Pancreas (tissue), 10 donors: ENCODE results near the gene ZNF543. TPM values are rescaled to one million over a fixed set of nuclear protein-coding genes. Genes with fewer than 3 reads are reported as not detected.
"Not testable (repeated sequence)": the region's sequence is repeated elsewhere in the genome, so short reads cannot be mapped to it uniquely, and the experiment has no call there.

Source experiments
- ATAC-seq, 4 donors: fragments of 200-7000 bp; cut with Tn5 transposase; one replicate each; pipeline versions ENCODE4 v1.8.0 to v1.9.1; 2020; ENCODE audit warnings: mild to moderate bottlenecking in 4 of 4, moderate library complexity in 4 of 4
- DNase-seq, 6 donors: peaks; one replicate each; pipeline ENCODE4 v3.0.0-alpha.2; 2020
- FAIRE-seq: peaks from 2 replicates; lab custom pipeline; 2012; peaks lifted over from hg19 to GRCh38; lab: Jason Lieb, UNC
- H3K27ac ChIP-seq, 4 donors: fragments of 200-600 bp; sonication (generic); 1 replicate in 3 of 4; 2 replicates in 1 of 4; pipeline versions ENCODE4 v1.5.0 to v1.8.0; 2020
- H3K27me3 ChIP-seq, 4 donors: fragments of 200-600 bp; one replicate each; pipeline ENCODE4 v1.8.0; 2021
- H3K36me3 ChIP-seq, 3 donors: fragments of 200-600 bp; sonication (generic) in 1 of 3; one replicate each; pipeline versions ENCODE4 v1.5.0 to v1.8.0; 2020 to 2021
- H3K4me1 ChIP-seq, 3 donors: fragments of 200-600 bp; one replicate each; pipeline ENCODE4 v1.8.0; 2021
- H3K4me3 ChIP-seq, 4 donors: fragments of 200-600 bp; sonication (generic) in 2 of 4; one replicate each; pipeline versions ENCODE4 v1.5.0 to v1.8.0; 2020 to 2021
- H3K9me3 ChIP-seq, 4 donors: fragments of 200-600 bp; one replicate each; pipeline ENCODE4 v1.8.0; 2021
- WGBS, 2 donors: extraction: QIAGEN DNeasy Blood & Tissue Kit; methylation state at CpG; one replicate each; pipeline ENCODE4 v1.1.7; 2013; 5-methylcytosine and 5-hydroxymethylcytosine counted together
- intact Hi-C, 3 donors: fragments of 100-400 bp; cut with DNase I; formaldehyde crosslinking; loops; one replicate each; pipeline versions ENCODE4 v1.11.1 to v1.14.2; 2022
- polyA plus RNA-seq, 2 donors: library from polyadenylated mRNA; stranded (reverse); fragments of 200-250 nt; gene quantifications; one replicate each; pipeline ENCODE4 v1.2.3, GENCODE V29; 2013
- total RNA-seq, 6 donors: library from RNA; stranded (reverse); fragmentation: NEBNext Ultra II Directional in 4 of 6; extraction: Animal tissue kit (Norgen Biotek cat#: 25700) in 4 of 6; gene quantifications; one replicate each; pipeline versions ENCODE4 v1.2.1 to v1.2.4, GENCODE V29; 2021 to 2023
- TF ChIP-seq, protein P1 (sequence below), 4 donors: fragments of 200-600 bp; sonication (generic) in 3 of 4; IDR thresholded peaks; one replicate each; pipeline versions ENCODE4 v1.5.0 to v1.8.0; 2021; ENCODE audit warnings: antibody characterized with exemption in 4 of 4
- donor health status: healthy with polysubstance abuse.
- donor health status: DM: no; HTN: no; CAD: no; lungs with moderate emphysema.
- donor health status: DM: no; HTN: no; CAD: no.
- donor health status: control.
- donor health status: control.
- donor health status: Bipolar disorder and iron deficiency.
- donor health status: DM: yes; HTN: yes; CAD: no.
- donor health status: DM: no; HTN: no; CAD: no.
- donor health status: DM: no; HTN: no; CAD: no.
- donor health status: DM: yes; HTN: yes; CAD: no.

Gene ZNF543
- total and polyA plus RNA-seq, 8 donors = 0.76 to 4.1 (median 1.5) TPM

DNA sequence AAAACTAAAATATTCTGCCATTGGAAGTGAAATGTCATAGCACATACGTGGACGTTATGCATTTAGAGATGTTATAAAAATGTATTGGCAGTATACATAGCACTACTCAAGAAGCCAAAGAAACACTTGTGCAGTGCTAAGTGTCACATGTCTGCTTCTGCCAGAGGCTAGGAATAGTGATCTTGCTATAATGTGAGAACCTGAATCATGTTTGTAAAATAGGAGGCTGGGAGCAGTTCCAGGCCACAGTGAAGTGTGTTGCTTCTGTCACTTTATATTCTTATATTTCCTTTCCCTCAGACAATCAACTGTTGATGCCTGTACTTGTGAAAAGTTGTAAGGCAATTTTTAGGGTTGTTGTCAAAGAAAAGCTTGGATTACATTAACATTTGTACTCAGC lies 46.5 kb downstream of the ZNF543 start:
- H3K9me3 ChIP-seq = no peaks in the 10 kb centered on the region
- no peak for FAIRE-seq
- no peak overlapping the region for H3K4me3 ChIP-seq
- 88 to 94% methylated on average over 2 of the region's 2 CpGs for WGBS, 2 donors
- H3K4me1 ChIP-seq = peaks cover 3 to 5% (median 3%) of the 10 kb centered on the region in 3 donors
- no peak overlapping the region for H3K27ac ChIP-seq
- TF ChIP-seq, protein P1, sequence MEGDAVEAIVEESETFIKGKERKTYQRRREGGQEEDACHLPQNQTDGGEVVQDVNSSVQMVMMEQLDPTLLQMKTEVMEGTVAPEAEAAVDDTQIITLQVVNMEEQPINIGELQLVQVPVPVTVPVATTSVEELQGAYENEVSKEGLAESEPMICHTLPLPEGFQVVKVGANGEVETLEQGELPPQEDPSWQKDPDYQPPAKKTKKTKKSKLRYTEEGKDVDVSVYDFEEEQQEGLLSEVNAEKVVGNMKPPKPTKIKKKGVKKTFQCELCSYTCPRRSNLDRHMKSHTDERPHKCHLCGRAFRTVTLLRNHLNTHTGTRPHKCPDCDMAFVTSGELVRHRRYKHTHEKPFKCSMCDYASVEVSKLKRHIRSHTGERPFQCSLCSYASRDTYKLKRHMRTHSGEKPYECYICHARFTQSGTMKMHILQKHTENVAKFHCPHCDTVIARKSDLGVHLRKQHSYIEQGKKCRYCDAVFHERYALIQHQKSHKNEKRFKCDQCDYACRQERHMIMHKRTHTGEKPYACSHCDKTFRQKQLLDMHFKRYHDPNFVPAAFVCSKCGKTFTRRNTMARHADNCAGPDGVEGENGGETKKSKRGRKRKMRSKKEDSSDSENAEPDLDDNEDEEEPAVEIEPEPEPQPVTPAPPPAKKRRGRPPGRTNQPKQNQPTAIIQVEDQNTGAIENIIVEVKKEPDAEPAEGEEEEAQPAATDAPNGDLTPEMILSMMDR (IDR thresholded peaks at IDR 0.05) = no peak
- no peak for DNase-seq
- H3K36me3 ChIP-seq = no peaks in the 10 kb centered on the region
- intact Hi-C loops = no loop called here
- ATAC-seq = no peak
- H3K27me3 ChIP-seq = no peaks in the 10 kb centered on the region

DNA sequence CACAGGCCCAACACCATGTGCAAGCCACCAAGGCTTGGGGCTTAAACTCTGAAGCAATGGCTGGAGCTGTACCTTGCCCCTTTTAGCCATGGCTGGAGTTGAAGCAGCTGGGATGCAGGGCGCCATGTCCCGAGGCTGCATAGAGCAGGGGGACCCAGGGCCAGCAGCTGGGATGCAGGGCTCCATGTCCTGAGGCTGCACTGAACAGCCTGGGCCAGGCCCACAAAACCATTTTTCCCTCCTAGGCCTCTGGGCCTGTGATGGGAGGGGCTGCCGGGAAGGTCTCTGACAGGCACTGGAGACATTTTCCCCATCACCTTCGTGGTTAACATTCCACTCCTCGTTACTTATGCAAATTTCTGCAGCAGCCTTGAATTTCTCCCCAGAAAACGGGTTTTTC lies 53.9 kb downstream of the ZNF543 start:
- H3K27me3 ChIP-seq = no peaks in the 10 kb centered on the region
- ATAC-seq (no peak), DNase-seq (no peak), FAIRE-seq (no peak)
- no peaks in the 10 kb centered on the region for H3K4me1 ChIP-seq
- H3K36me3 ChIP-seq = peaks cover 0 to 20% (median 0%) of the 10 kb centered on the region in 3 donors
- WGBS, 2 donors = 95 to 99% methylated on average over 6 of the region's 6 CpGs
- no peak overlapping the region for H3K27ac ChIP-seq
- intact Hi-C loops = no loop called here
- no peaks in the 10 kb centered on the region for H3K9me3 ChIP-seq
- TF ChIP-seq, protein P1 (IDR thresholded peaks at IDR 0.05) = no peak
- H3K4me3 ChIP-seq = no peak overlapping the region

DNA sequence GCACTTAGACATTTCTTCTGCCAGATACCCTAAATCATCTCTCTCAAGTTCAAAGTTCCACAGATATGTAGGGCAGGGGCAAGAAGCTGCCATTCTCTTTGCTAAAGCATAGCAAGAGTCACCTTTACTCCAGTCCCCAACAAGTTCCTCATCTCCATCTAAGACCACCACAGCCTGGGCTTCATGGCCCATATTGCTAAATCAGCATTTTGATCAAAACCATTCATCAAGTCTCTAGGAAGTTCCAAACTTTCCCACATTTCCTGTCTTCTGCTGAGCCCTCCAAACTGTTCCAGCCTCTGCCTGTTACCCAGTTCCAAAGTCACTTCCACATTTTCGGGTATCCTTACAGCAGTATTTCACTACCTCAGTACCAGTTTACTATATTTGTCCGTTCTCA lies 54.4 kb downstream of the ZNF543 start:
- FAIRE-seq, intact Hi-C loops: not testable (repeated sequence)

DNA sequence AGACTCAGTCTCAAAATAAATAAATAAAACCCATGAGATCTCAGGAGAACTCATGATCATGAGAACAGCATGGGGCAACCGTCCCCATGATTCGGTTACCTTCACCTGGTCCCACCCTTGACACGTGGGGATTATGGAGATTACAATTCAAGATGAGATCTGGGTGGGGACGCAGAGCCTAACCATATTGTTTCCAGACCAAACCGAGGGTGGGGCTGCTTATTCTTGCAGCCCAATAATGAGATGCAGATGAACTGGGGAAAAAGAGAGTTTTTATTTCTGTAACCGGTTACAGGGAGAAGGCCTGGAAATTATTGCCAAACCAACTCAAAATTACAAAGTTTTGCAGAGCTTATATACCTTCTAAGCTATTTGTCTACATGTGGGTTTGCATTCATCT lies 55.9 kb downstream of the ZNF543 start:
- intact Hi-C loops = no loop called here
- no peak overlapping the region for H3K4me3 ChIP-seq
- 89 to 97% methylated on average over 6 of the region's 6 CpGs for WGBS, 2 donors
- TF ChIP-seq, protein P1 (IDR thresholded peaks at IDR 0.05) = no peak
- no peak overlapping the region for H3K27ac ChIP-seq
- FAIRE-seq (no peak), ATAC-seq (no peak), DNase-seq (no peak)
- H3K36me3 ChIP-seq = peaks cover 0 to 20% (median 0%) of the 10 kb centered on the region in 3 donors
- H3K27me3 ChIP-seq = no peaks in the 10 kb centered on the region
- H3K4me1 ChIP-seq = no peaks in the 10 kb centered on the region
- no peaks in the 10 kb centered on the region for H3K9me3 ChIP-seq

More for the DNA sequence above, 54.4 kb downstream of the ZNF543 start:
- H3K27me3 ChIP-seq, DNase-seq, H3K9me3 ChIP-seq, ATAC-seq, H3K4me1 ChIP-seq, H3K4me3 ChIP-seq, H3K27ac ChIP-seq: not testable (repeated sequence)
- 93 to 98% methylated on average over 2 of the region's 2 CpGs for WGBS, 2 donors
- peaks cover 0 to 20% (median 0%) of the 10 kb centered on the region in 3 donors for H3K36me3 ChIP-seq

DNA sequence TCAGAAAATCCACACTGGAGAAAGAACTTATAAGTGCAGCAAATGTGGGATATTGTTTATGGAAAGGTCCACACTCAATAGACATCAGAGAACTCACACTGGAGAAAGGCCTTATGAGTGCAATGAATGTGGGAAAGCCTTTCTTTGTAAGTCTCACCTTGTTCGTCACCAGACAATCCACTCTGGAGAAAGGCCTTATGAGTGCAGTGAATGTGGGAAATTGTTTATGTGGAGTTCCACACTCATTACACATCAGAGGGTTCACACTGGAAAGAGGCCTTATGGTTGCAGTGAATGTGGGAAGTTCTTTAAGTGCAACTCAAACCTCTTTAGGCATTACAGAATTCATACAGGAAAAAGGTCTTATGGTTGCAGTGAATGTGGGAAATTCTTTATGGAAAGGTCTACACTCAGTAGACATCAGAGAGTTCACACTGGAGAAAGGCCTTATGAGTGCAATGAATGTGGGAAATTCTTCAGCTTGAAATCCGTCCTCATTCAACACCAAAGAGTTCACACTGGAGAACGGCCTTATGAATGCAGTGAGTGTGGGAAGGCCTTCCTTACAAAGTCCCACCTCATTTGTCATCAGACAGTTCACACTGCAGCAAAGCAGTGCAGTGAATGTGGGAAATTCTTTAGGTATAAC lies 57.4 kb downstream of the ZNF543 start:
- Histone ChIP-seq H3K27me3 (no peaks in the 10 kb centered on the region), H3K4me1 (no peaks in the 10 kb centered on the region), H3K9me3 (no peaks in the 10 kb centered on the region), H3K4me3 (no peak overlapping the region), H3K27ac (no peak overlapping the region), H3K36me3 (peaks cover 0 to 20% (median 0%) of the 10 kb centered on the region in 3 donors)
- TF ChIP-seq, protein P1 (IDR thresholded peaks at IDR 0.05) = no peak
- DNase-seq (no peak), ATAC-seq (no peak), FAIRE-seq (no peak)
- intact Hi-C loops = no loop called here
- WGBS, 2 donors = 87 to 95% methylated on average over 3 of the region's 3 CpGs

Other genes starting within 250 kb of the ZNF543 start
- gene USP29, start 200.5 kb upstream of the ZNF543 start, total RNA-seq = not detected
- gene USP29, start 200.5 kb upstream of the ZNF543 start, polyA plus RNA-seq = not detected
- not detected for gene ZIM3, start 175.3 kb upstream of the ZNF543 start, total RNA-seq
- not detected for gene ZIM3, start 175.3 kb upstream of the ZNF543 start, polyA plus RNA-seq
- gene DUXA, start 153.0 kb upstream of the ZNF543 start, total RNA-seq = not detected
- gene DUXA, start 153.0 kb upstream of the ZNF543 start, polyA plus RNA-seq = not detected
- gene ZNF264, start 129.0 kb upstream of the ZNF543 start, total RNA-seq = 10 to 100 TPM; 15.8 to 28.0 (median 17.0) TPM
- gene ZNF264, start 129.0 kb upstream of the ZNF543 start, polyA plus RNA-seq = 1 to 10 TPM; 4.7 to 5.4 TPM
- under 1 TPM; 0.28 to 0.87 (median 0.64) TPM for gene AURKC, start 89.4 kb upstream of the ZNF543 start, total RNA-seq
- gene AURKC, start 89.4 kb upstream of the ZNF543 start, polyA plus RNA-seq = 1 to 10 TPM; 1.1 to 2.3 TPM
- gene ZNF805, start 79.8 kb upstream of the ZNF543 start, total RNA-seq = 1 to 10 TPM; 4.1 to 8.9 (median 5.2) TPM
- gene ZNF805, start 79.8 kb upstream of the ZNF543 start, polyA plus RNA-seq = under 1 TPM; 0.75 to 0.95 TPM
- 10 to 100 TPM; 15.9 to 30.9 (median 24.6) TPM for gene ZNF460, start 40.0 kb upstream of the ZNF543 start, total RNA-seq
- gene ZNF460, start 40.0 kb upstream of the ZNF543 start, polyA plus RNA-seq = 1 to 10 TPM in 1 of 2 donors, under 1 TPM in 1; 0.45 to 3.8 TPM
- 1 to 10 TPM; 1.9 to 4.6 (median 2.5) TPM for gene ZNF304, start 30.8 kb downstream of the ZNF543 start, total RNA-seq
- 1 to 10 TPM; 1.1 to 3.3 TPM for gene ZNF304, start 30.8 kb downstream of the ZNF543 start, polyA plus RNA-seq
- gene TRAPPC2B, start 43.1 kb downstream of the ZNF543 start, total RNA-seq = 1 to 10 TPM; 2.1 to 3.2 (median 2.5) TPM
- 10 to 100 TPM in 1 of 2 donors, 1 to 10 TPM in 1; 9.3 to 14.7 TPM for gene TRAPPC2B, start 43.1 kb downstream of the ZNF543 start, polyA plus RNA-seq
- 1 to 10 TPM in 5 of 6 donors, under 1 TPM in 1; 0.60 to 1.4 (median 1.1) TPM for gene ZNF547, start 43.1 kb downstream of the ZNF543 start, total RNA-seq
- gene ZNF547, start 43.1 kb downstream of the ZNF543 start, polyA plus RNA-seq = 1 to 10 TPM; 1.3 to 4.1 TPM
- 1 to 10 TPM; 3.5 to 8.7 (median 5.1) TPM for gene ZNF548, start 69.4 kb downstream of the ZNF543 start, total RNA-seq
- gene ZNF548, start 69.4 kb downstream of the ZNF543 start, polyA plus RNA-seq = 1 to 10 TPM; 3.7 to 5.2 TPM
- gene ZNF17, start 90.7 kb downstream of the ZNF543 start, total RNA-seq = 1 to 10 TPM; 3.7 to 6.8 (median 4.7) TPM
- gene ZNF17, start 90.7 kb downstream of the ZNF543 start, polyA plus RNA-seq = 1 to 10 TPM; 2.3 to 2.7 TPM
- gene ZNF749, start 114.9 kb downstream of the ZNF543 start, total RNA-seq = 1 to 10 TPM; 4.2 to 7.2 (median 5.2) TPM
- 1 to 10 TPM; 2.1 to 4.5 TPM for gene ZNF749, start 114.9 kb downstream of the ZNF543 start, polyA plus RNA-seq
- gene VN1R1, start 136.7 kb downstream of the ZNF543 start, total RNA-seq = under 1 TPM; 0.12 to 0.32 (median 0.27) TPM
- gene VN1R1, start 136.7 kb downstream of the ZNF543 start, polyA plus RNA-seq = under 1 TPM; 0.11 to 0.80 TPM
- gene ZNF772, start 157.1 kb downstream of the ZNF543 start, total RNA-seq = 1 to 10 TPM; 2.3 to 8.9 (median 4.1) TPM
- gene ZNF772, start 157.1 kb downstream of the ZNF543 start, polyA plus RNA-seq = 1 to 10 TPM; 1.3 to 2.0 TPM
- gene ZNF419, start 167.3 kb downstream of the ZNF543 start, total RNA-seq = 1 to 10 TPM; 1.7 to 4.4 (median 3.0) TPM
- gene ZNF419, start 167.3 kb downstream of the ZNF543 start, polyA plus RNA-seq = 1 to 10 TPM; 3.5 to 7.6 TPM
- 1 to 10 TPM; 2.6 to 4.0 (median 3.2) TPM for gene ZNF773, start 179.5 kb downstream of the ZNF543 start, total RNA-seq
- gene ZNF773, start 179.5 kb downstream of the ZNF543 start, polyA plus RNA-seq = 1 to 10 TPM in 1 of 2 donors, under 1 TPM in 1; 0.99 to 3.6 TPM
- gene ZNF549, start 206.9 kb downstream of the ZNF543 start, total RNA-seq = 1 to 10 TPM; 1.2 to 3.5 (median 1.9) TPM
- gene ZNF549, start 206.9 kb downstream of the ZNF543 start, polyA plus RNA-seq = 1 to 10 TPM; 1.5 to 2.9 TPM
- gene ZNF550, start 239.4 kb downstream of the ZNF543 start, total RNA-seq = 1 to 10 TPM; 2.1 to 6.8 (median 3.4) TPM
- gene ZNF550, start 239.4 kb downstream of the ZNF543 start, polyA plus RNA-seq = 1 to 10 TPM; 2.1 to 2.8 TPM